ENCODE measurements around the gene ASB16. TPM values are rescaled to one million over a fixed set of nuclear protein-coding genes. Genes with fewer than 3 reads are reported as not detected.

The ASB16 gene
- total and polyA plus RNA-seq, 2 donors (not counting 3 experiments of a cell fraction or from before 2014, with no cell fraction given): not detected

GRCh38 chr17:44184212-44184810 is 13.8 kb downstream of the ASB16 start:
- no peak for TF ChIP-seq MYC (IDR thresholded peaks at IDR 0.05; ENCODE audit: low read depth, low read length)
- Histone ChIP-seq H3K4me1 (ENCODE audit: control insufficient read depth, extremely low read depth, insufficient read depth, low read length) (peaks cover 13% of the 10 kb centered on the region), H2AFZ (ENCODE audit: low read depth, low read length) (no peak overlapping the region), H3K27me3 (ENCODE audit: control insufficient read depth in 2 of 2, insufficient read depth in 2 of 2, low read length in 2 of 2) (no peaks in the 10 kb centered on the region), H3K4me2 (ENCODE audit: insufficient read depth, low read length) (no peak overlapping the region), H3K79me2 (ENCODE audit: control insufficient read depth, insufficient read depth, low read length) (peaks cover 39% of the 10 kb centered on the region), H3K36me3 (ENCODE audit: control insufficient read depth in 2 of 2, extremely low read depth in 1 of 2, insufficient read depth in 2 of 2, low read length in 2 of 2) (peaks cover 7% of the 10 kb centered on the region in 2 experiments), H3K27ac (ENCODE audit: insufficient read depth, low read depth, low read length) (no peak overlapping the region), H3K4me3 (replicated peaks in 1 of 3; ENCODE audit: insufficient read depth in 1 of 3, low read depth in 1 of 3, low read length in 3 of 3) (no peak overlapping the region), H3K9me1 (replicated peaks; ENCODE audit: control insufficient read depth, extremely low read depth, insufficient read depth, low read length) (no peaks in the 10 kb centered on the region), H3K9ac (replicated peaks; ENCODE audit: extremely low read depth, insufficient read depth, low read length) (no peak overlapping the region), H3K9me3 (replicated peaks; ENCODE audit: control insufficient read depth, insufficient read depth, low read length) (no peaks in the 10 kb centered on the region), H4K20me1 (replicated peaks; ENCODE audit: control insufficient read depth, extremely low read depth, insufficient read depth, low read length) (no peaks in the 10 kb centered on the region)
- POLR2A ChIA-PET: no interaction called here
- dilution Hi-C loops (cut with MboI; ENCODE audit: extremely low pct_ligation_motif_present, low sequenced_read_pairs): no loop called here
- no TSS peak for BruUV-seq (replicated peaks)
- DNase-seq (ENCODE audit: low read depth, low spot score): no peak
- no peak for FAIRE-seq
- CTCF ChIA-PET: interaction anchor here (0.6 to 2.5 kb wide), 7 partner anchors 9 to 240 kb away, joined by 3 to 17 read pairs (median 3); no protein-coding TSS in a partner anchor
- intact Hi-C loops (cut with micrococcal nuclease): no loop called here

- H3K79me2 ChIP-seq (ENCODE audit: control insufficient read depth, insufficient read depth, low read length): peaks cover 39% of the 10 kb centered on the region
- no peaks in the 10 kb centered on the region for H3K27me3 ChIP-seq (ENCODE audit: control insufficient read depth in 2 of 2, insufficient read depth in 2 of 2, low read length in 2 of 2)
- H3K27ac ChIP-seq (ENCODE audit: insufficient read depth, low read depth, low read length): peak within 1 kb of the TSS; percentile 92
- FAIRE-seq (peak; percentile 100), DNase-seq (ENCODE audit: low read depth, low spot score) (peak; percentile 100)
- no peaks in the 10 kb centered on the region for H3K9me1 ChIP-seq (replicated peaks; ENCODE audit: control insufficient read depth, extremely low read depth, insufficient read depth, low read length)
- TSS peak; percentile 75 for BruUV-seq (replicated peaks)
- intact Hi-C loops (cut with micrococcal nuclease) (loop anchor here (1.0 to 5.0 kb wide), 3 partner anchors 12 to 114 kb away; partner anchors contain the start of gene G6PC3), dilution Hi-C loops (cut with MboI; ENCODE audit: extremely low pct_ligation_motif_present, low sequenced_read_pairs) (no loop called here)
- H3K9ac ChIP-seq (replicated peaks; ENCODE audit: extremely low read depth, insufficient read depth, low read length): peak within 1 kb of the TSS; percentile 95
- peaks cover 13% of the 10 kb centered on the region for H3K4me1 ChIP-seq (ENCODE audit: control insufficient read depth, extremely low read depth, insufficient read depth, low read length)
- peaks cover 7 to 16% of the 10 kb centered on the region in 2 experiments for H3K36me3 ChIP-seq (ENCODE audit: control insufficient read depth in 2 of 2, extremely low read depth in 1 of 2, insufficient read depth in 2 of 2, low read length in 2 of 2)
- H2AFZ ChIP-seq (ENCODE audit: low read depth, low read length): peak within 1 kb of the TSS; percentile 87
- H3K4me3 ChIP-seq (replicated peaks in 1 of 3; ENCODE audit: insufficient read depth in 1 of 3, low read depth in 1 of 3, low read length in 3 of 3): peak within 1 kb of the TSS; percentile 82 to 96 (median 94)
- peak within 1 kb of the TSS; percentile 97 for H3K4me2 ChIP-seq (ENCODE audit: insufficient read depth, low read length)
- CTCF ChIA-PET: interaction anchor here (0.7 to 2.5 kb wide), 9 partner anchors 11 to 159 kb away, joined by 3 to 17 read pairs (median 5); partner anchors contain the start of genes ATXN7L3 and UBTF
- no peak for TF ChIP-seq JUN (IDR thresholded peaks at IDR 0.05; ENCODE audit: borderline replicate concordance, insufficient read depth, insufficient read length, low read depth)
- TF ChIP-seq POLR2A (IDR thresholded peaks at IDR 0.05; ENCODE audit: low read depth, low read length): peak; percentile 92
- peak; percentile 91 for TF ChIP-seq POLR2AphosphoS5 (IDR thresholded peaks at IDR 0.05; ENCODE audit: insufficient read depth, low read depth, low read length)
- TF ChIP-seq MYC (IDR thresholded peaks at IDR 0.05; ENCODE audit: low read depth, low read length): no peak
- POLR2A ChIA-PET: interaction anchor here (0.6 to 0.8 kb wide), 3 partner anchors 12 to 159 kb away, joined by 3 read pairs; partner anchors contain the start of genes GRN and HDAC5
- H3K9me3 ChIP-seq (replicated peaks; ENCODE audit: control insufficient read depth, insufficient read depth, low read length): no peaks in the 10 kb centered on the region
- H4K20me1 ChIP-seq (replicated peaks; ENCODE audit: control insufficient read depth, extremely low read depth, insufficient read depth, low read length): no peaks in the 10 kb centered on the region
Observed at GRCh38 chr17:44186307-44187130, 16.0 kb downstream of the ASB16 start, which contains the start of gene TMUB2. Gene TMUB2, plus strand, starts transcription at chr17:44186972. Its CDS starts 737 bp downstream, at chr17:44187709.

All from endothelial cell of umbilical vein (primary cell).